ENCODE data around the gene DUSP9. TPM values are rescaled to one million over a fixed set of nuclear protein-coding genes. Genes with fewer than 3 reads are reported as not detected.

Gene DUSP9
- total and polyA plus RNA-seq, 4 donors = 0.55 to 3.1 (median 1.4) TPM

- H3K9me3 ChIP-seq (ENCODE audit: control insufficient read depth, insufficient read depth, low read length) = peaks cover 2% of the 10 kb centered on the region
- DNase-seq (ENCODE audit: low read depth in 4 of 6, low spot score in 6 of 6) = no peak
- H3K27ac ChIP-seq (ENCODE audit: low read depth, low read length) = no peak overlapping the region
- WGBS (ENCODE audit: insufficient coverage) = 66% methylated on average over 15 of the region's 15 CpGs
- H3K36me3 ChIP-seq (ENCODE audit: control insufficient read depth, insufficient read depth, low read length) = no peaks in the 10 kb centered on the region
- no peaks in the 10 kb centered on the region for H3K27me3 ChIP-seq (ENCODE audit: control insufficient read depth, insufficient read depth, low read length)
- H3K4me1 ChIP-seq (ENCODE audit: control insufficient read depth, insufficient read depth, low read length) = peaks cover 3% of the 10 kb centered on the region
- no peak overlapping the region for H3K4me3 ChIP-seq (ENCODE audit: low read depth, low read length)
These were observed 19.3 kb upstream of the DUSP9 start for GRCh38 chrX:153627675-153628111.

GRCh38 chrX:153628129-153628528, 18.9 kb upstream of the DUSP9 start:
- no peaks in the 10 kb centered on the region for H3K27me3 ChIP-seq (ENCODE audit: control insufficient read depth, insufficient read depth, low read length)

GRCh38 chrX:153628665-153629064, 18.3 kb upstream of the DUSP9 start:
- DNase-seq (ENCODE audit: low read depth in 4 of 6, low spot score in 6 of 6) = no peak
- H3K36me3 ChIP-seq (ENCODE audit: control insufficient read depth, insufficient read depth, low read length) = no peaks in the 10 kb centered on the region
- H3K27me3 ChIP-seq (ENCODE audit: control insufficient read depth, insufficient read depth, low read length) = no peaks in the 10 kb centered on the region
- WGBS (ENCODE audit: insufficient coverage) = 76% methylated on average over 10 of the region's 12 CpGs
- peaks cover 3% of the 10 kb centered on the region for H3K4me1 ChIP-seq (ENCODE audit: control insufficient read depth, insufficient read depth, low read length)
- no peak overlapping the region for H3K4me3 ChIP-seq (ENCODE audit: low read depth, low read length)
- peaks cover 2% of the 10 kb centered on the region for H3K9me3 ChIP-seq (ENCODE audit: control insufficient read depth, insufficient read depth, low read length)
- H3K27ac ChIP-seq (ENCODE audit: low read depth, low read length) = no peak overlapping the region

More at GRCh38 chrX:153628129-153628528, 18.9 kb upstream of the DUSP9 start:
- H3K27ac ChIP-seq (ENCODE audit: low read depth, low read length) = no peak overlapping the region
- no peak overlapping the region for H3K4me3 ChIP-seq (ENCODE audit: low read depth, low read length)
- WGBS (ENCODE audit: insufficient coverage) = 84% methylated on average over 6 of the region's 8 CpGs
- no peak for DNase-seq (ENCODE audit: low read depth in 4 of 6, low spot score in 6 of 6)
- no peaks in the 10 kb centered on the region for H3K36me3 ChIP-seq (ENCODE audit: control insufficient read depth, insufficient read depth, low read length)
- peaks cover 3% of the 10 kb centered on the region for H3K4me1 ChIP-seq (ENCODE audit: control insufficient read depth, insufficient read depth, low read length)
- H3K9me3 ChIP-seq (ENCODE audit: control insufficient read depth, insufficient read depth, low read length) = peaks cover 2% of the 10 kb centered on the region

GRCh38 chrX:153631346-153631745, 15.7 kb upstream of the DUSP9 start:
- no peaks in the 10 kb centered on the region for H3K36me3 ChIP-seq (ENCODE audit: control insufficient read depth, insufficient read depth, low read length)
- WGBS (ENCODE audit: insufficient coverage) = 83% methylated on average over 2 of the region's 2 CpGs
- H3K27me3 ChIP-seq (ENCODE audit: control insufficient read depth, insufficient read depth, low read length) = no peaks in the 10 kb centered on the region

GRCh38 chrX:153631907-153632594, 15.0 kb upstream of the DUSP9 start:
- 78% methylated on average over 13 of the region's 19 CpGs for WGBS (ENCODE audit: insufficient coverage)
- DNase-seq (ENCODE audit: low read depth in 4 of 6, low spot score in 6 of 6) = no peak
- peaks cover 3% of the 10 kb centered on the region for H3K4me1 ChIP-seq (ENCODE audit: control insufficient read depth, insufficient read depth, low read length)

More at GRCh38 chrX:153631346-153631745, 15.7 kb upstream of the DUSP9 start:
- peaks cover 3% of the 10 kb centered on the region for H3K4me1 ChIP-seq (ENCODE audit: control insufficient read depth, insufficient read depth, low read length)
- H3K27ac ChIP-seq (ENCODE audit: low read depth, low read length) = no peak overlapping the region
- no peak overlapping the region for H3K4me3 ChIP-seq (ENCODE audit: low read depth, low read length)
- H3K9me3 ChIP-seq (ENCODE audit: control insufficient read depth, insufficient read depth, low read length) = peaks cover 2% of the 10 kb centered on the region
- DNase-seq (ENCODE audit: low read depth in 4 of 6, low spot score in 6 of 6) = no peak

GRCh38 chrX:153632595-153632946, 14.4 kb upstream of the DUSP9 start:
- Histone ChIP-seq H3K9me3 (ENCODE audit: control insufficient read depth, insufficient read depth, low read length) (peaks cover 2% of the 10 kb centered on the region), H3K36me3 (ENCODE audit: control insufficient read depth, insufficient read depth, low read length) (no peaks in the 10 kb centered on the region), H3K27ac (ENCODE audit: low read depth, low read length) (no peak overlapping the region), H3K4me1 (ENCODE audit: control insufficient read depth, insufficient read depth, low read length) (peaks cover 2% of the 10 kb centered on the region), H3K27me3 (ENCODE audit: control insufficient read depth, insufficient read depth, low read length) (no peaks in the 10 kb centered on the region), H3K4me3 (ENCODE audit: low read depth, low read length) (no peak overlapping the region)
- 76% methylated on average over 7 of the region's 7 CpGs for WGBS (ENCODE audit: insufficient coverage)
- DNase-seq (ENCODE audit: low read depth in 4 of 6, low spot score in 6 of 6) = no peak

More at GRCh38 chrX:153631907-153632594, 15.0 kb upstream of the DUSP9 start:
- Histone ChIP-seq H3K27me3 (ENCODE audit: control insufficient read depth, insufficient read depth, low read length) (no peaks in the 10 kb centered on the region), H3K27ac (ENCODE audit: low read depth, low read length) (no peak overlapping the region), H3K36me3 (ENCODE audit: control insufficient read depth, insufficient read depth, low read length) (no peaks in the 10 kb centered on the region), H3K9me3 (ENCODE audit: control insufficient read depth, insufficient read depth, low read length) (peaks cover 2% of the 10 kb centered on the region), H3K4me3 (ENCODE audit: low read depth, low read length) (no peak overlapping the region)

- WGBS (ENCODE audit: insufficient coverage) = 91% methylated on average over 14 of the region's 14 CpGs
- DNase-seq (ENCODE audit: low read depth in 4 of 6, low spot score in 6 of 6) = no peak
- H3K9me3 ChIP-seq (ENCODE audit: control insufficient read depth, insufficient read depth, low read length) = peaks cover 2% of the 10 kb centered on the region
- no peak overlapping the region for H3K4me3 ChIP-seq (ENCODE audit: low read depth, low read length)
- H3K27me3 ChIP-seq (ENCODE audit: control insufficient read depth, insufficient read depth, low read length) = no peaks in the 10 kb centered on the region
- H3K4me1 ChIP-seq (ENCODE audit: control insufficient read depth, insufficient read depth, low read length) = no peaks in the 10 kb centered on the region
- no peak overlapping the region for H3K27ac ChIP-seq (ENCODE audit: low read depth, low read length)
- H3K36me3 ChIP-seq (ENCODE audit: control insufficient read depth, insufficient read depth, low read length) = no peaks in the 10 kb centered on the region
These were observed 14.0 kb upstream of the DUSP9 start for GRCh38 chrX:153633048-153633447.

GRCh38 chrX:153633607-153634180, 13.3 kb upstream of the DUSP9 start:
- WGBS (ENCODE audit: insufficient coverage) = 85% methylated on average over 15 of the region's 15 CpGs
- DNase-seq (ENCODE audit: low read depth in 4 of 6, low spot score in 6 of 6) = no peak
- H3K36me3 ChIP-seq (ENCODE audit: control insufficient read depth, insufficient read depth, low read length) = no peaks in the 10 kb centered on the region
- H3K27ac ChIP-seq (ENCODE audit: low read depth, low read length) = no peak overlapping the region
- no peaks in the 10 kb centered on the region for H3K4me1 ChIP-seq (ENCODE audit: control insufficient read depth, insufficient read depth, low read length)
- peaks cover 2% of the 10 kb centered on the region for H3K9me3 ChIP-seq (ENCODE audit: control insufficient read depth, insufficient read depth, low read length)
- no peaks in the 10 kb centered on the region for H3K27me3 ChIP-seq (ENCODE audit: control insufficient read depth, insufficient read depth, low read length)
- no peak overlapping the region for H3K4me3 ChIP-seq (ENCODE audit: low read depth, low read length)

- WGBS (ENCODE audit: insufficient coverage) = 67% methylated on average over 9 of the region's 9 CpGs
- no peak for DNase-seq (ENCODE audit: low read depth in 4 of 6, low spot score in 6 of 6)
- Histone ChIP-seq H3K27ac (ENCODE audit: low read depth, low read length) (no peak overlapping the region), H3K4me1 (ENCODE audit: control insufficient read depth, insufficient read depth, low read length) (no peaks in the 10 kb centered on the region), H3K4me3 (ENCODE audit: low read depth, low read length) (no peak overlapping the region), H3K27me3 (ENCODE audit: control insufficient read depth, insufficient read depth, low read length) (no peaks in the 10 kb centered on the region), H3K36me3 (ENCODE audit: control insufficient read depth, insufficient read depth, low read length) (no peaks in the 10 kb centered on the region), H3K9me3 (ENCODE audit: control insufficient read depth, insufficient read depth, low read length) (peaks cover 2% of the 10 kb centered on the region)
These were observed 12.8 kb upstream of the DUSP9 start for GRCh38 chrX:153634236-153634635.

- no peaks in the 10 kb centered on the region for H3K27me3 ChIP-seq (ENCODE audit: control insufficient read depth, insufficient read depth, low read length)
- no peak overlapping the region for H3K4me3 ChIP-seq (ENCODE audit: low read depth, low read length)
- H3K4me1 ChIP-seq (ENCODE audit: control insufficient read depth, insufficient read depth, low read length) = no peaks in the 10 kb centered on the region
- H3K9me3 ChIP-seq (ENCODE audit: control insufficient read depth, insufficient read depth, low read length) = peaks cover 2% of the 10 kb centered on the region
- no peaks in the 10 kb centered on the region for H3K36me3 ChIP-seq (ENCODE audit: control insufficient read depth, insufficient read depth, low read length)
- no peak for DNase-seq (ENCODE audit: low read depth in 4 of 6, low spot score in 6 of 6)
- WGBS (ENCODE audit: insufficient coverage) = 70% methylated on average over 15 of the region's 15 CpGs
- H3K27ac ChIP-seq (ENCODE audit: low read depth, low read length) = no peak overlapping the region
These were observed 12.2 kb upstream of the DUSP9 start for GRCh38 chrX:153634832-153635231.

Data from spinal cord (tissue), 10 donors.